Heart left ventricle (tissue), 13 donors: ENCODE measurements around the gene GPRIN2.
"Not testable (repeated sequence)": the region's sequence is repeated elsewhere in the genome, so short reads cannot be mapped to it uniquely, and the experiment has no call there.

Experiments used
- CTCF ChIP-seq, 12 donors: fragments of 200-600 bp; sonication (generic) in 4 of 12; IDR thresholded peaks; one replicate each; pipeline versions ENCODE4 v1.5.0 to v1.8.0; 2018 to 2022; ENCODE audit warnings: antibody characterized with exemption in 12 of 12, mild to moderate bottlenecking in 5 of 12
- POLR2A ChIP-seq, 2 donors: fragments of 450-650 bp; IDR thresholded peaks; one replicate each; pipeline ENCODE4 v1.6.1; 2017; ENCODE audit warnings: antibody characterized with exemption in 2 of 2, mild to moderate bottlenecking in 2 of 2, moderate library complexity in 2 of 2
- donor health status: ischemic (EF 13 %, LVEDD 7.1; RV severe dilation, severe dysfunction).
- donor health status: DM: no; HTN: yes; CAD: no.
- donor health status: DM: no; HTN: no; CAD: no.
- donor health status: ischemic (EF 25% LVEDD 6.9; RV normal size, moderate dysfunction).
- donor health status: ischemic (EF 25% LVEDD 5.7; RV mildly dilated, moderate dysfunction).
- donor health status: ischemic (EF 35%, LVEDD 5.7; RV mildly dilated, moderate dysfunction).
- donor health status: nonischemic (EF 11% LVEDD 7.7; RV severe dilation, severe dysfunction).
- donor health status: DM: yes; HTN: yes; CAD: no.
- donor health status: PGD.
- donor health status: ischemic (EF 29% LVEDD 5.4; RV normal size, mild dysfunction).
- donor health status: nonischemic (EF 23%, LVEDD 6.1; RV moderate dilation, normal function).

DNA sequence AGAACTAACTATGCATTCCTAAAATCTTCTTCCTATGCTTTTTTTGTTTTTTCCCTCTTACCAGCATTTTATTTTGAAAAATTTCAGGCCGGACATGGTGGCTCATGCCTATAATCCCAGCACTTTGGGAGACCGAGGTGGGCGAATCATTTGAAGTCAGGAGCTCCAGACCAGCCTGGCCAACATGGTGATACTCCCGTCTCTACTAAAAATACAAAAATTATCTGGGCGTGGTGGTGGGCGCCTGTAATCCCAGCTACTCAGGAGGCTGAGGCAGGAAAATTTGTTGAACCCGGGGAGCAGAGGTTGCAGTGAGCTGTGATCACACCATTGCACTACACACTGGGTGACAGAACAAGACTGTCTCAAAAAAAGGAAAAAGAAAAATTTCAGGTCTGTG is 26.7 kb downstream of the GPRIN2 start:
- not testable (repeated sequence) for TF ChIP-seq CTCF, POLR2A (IDR thresholded peaks at IDR 0.05)
